MM.1S (cell line): ENCODE measurements around the gene TAP2.
A peak's percentile ranks its signal among the peaks of the same experiment; 100 is the strongest.

Experiments
- DNase-seq: peaks from one replicate; pipeline ENCODE4 v3.0.0-alpha.2; 2015
- H2AFZ ChIP-seq: fragments of 300-600 bp; sonication (generic); 2 replicates; pipeline ENCODE4 v1.6.0; 2016; ENCODE audit warnings: antibody characterized with exemption, low read length
- H3F3A ChIP-seq: fragments of 300-600 bp; sonication (generic); 2 replicates; pipeline ENCODE4 v1.6.1; 2016; ENCODE audit warnings: mild to moderate bottlenecking, antibody characterized with exemption, low read length, moderate library complexity, mixed read lengths; ENCODE audit not compliant: insufficient read depth
- H3K27ac ChIP-seq: fragments of 300-600 bp; sonication (generic); 2 replicates; pipeline ENCODE4 v1.5.1; 2016; ENCODE audit warnings: mild to moderate bottlenecking, low read length
- H3K27me3 ChIP-seq: fragments of 300-600 bp; sonication (generic); replicated peaks from 2 replicates; pipeline ENCODE4 v1.6.0; 2016; ENCODE audit warnings: low read length; ENCODE audit not compliant: insufficient read depth
- H3K36me3 ChIP-seq: fragments of 300-600 bp; sonication (generic); replicated peaks from 2 replicates; pipeline ENCODE4 v1.6.1; 2016; ENCODE audit warnings: mild to moderate bottlenecking, low read length, mixed read lengths; ENCODE audit not compliant: insufficient read depth
- H3K4me1 ChIP-seq: fragments of 300-600 bp; sonication (generic); 2 replicates; pipeline ENCODE4 v1.6.1; 2016; ENCODE audit warnings: low read length, mixed read lengths
- H3K4me2 ChIP-seq: fragments of 300-600 bp; sonication (generic); 2 replicates; pipeline ENCODE4 v1.6.0; 2016; ENCODE audit warnings: low read depth, low read length
- H3K4me3 ChIP-seq: fragments of 300-600 bp; sonication (generic); 2 replicates; pipeline ENCODE4 v1.5.1; 2016; ENCODE audit warnings: low read length, mixed read lengths
- H3K79me2 ChIP-seq: fragments of 300-600 bp; sonication (generic); 2 replicates; pipeline ENCODE4 v1.6.1; 2016; ENCODE audit warnings: mixed run types, low read length, mixed read lengths
- H3K9ac ChIP-seq: fragments of 300-600 bp; sonication (generic); 2 replicates; pipeline ENCODE4 v1.6.1; 2016; ENCODE audit warnings: low read length, mixed read lengths
- H3K9me2 ChIP-seq: fragments of 300-600 bp; sonication (generic); replicated peaks from 2 replicates; pipeline ENCODE4 v1.6.1; 2016; ENCODE audit warnings: mild to moderate bottlenecking, low read length, mixed read lengths; ENCODE audit not compliant: insufficient read depth
- H3K9me3 ChIP-seq: fragments of 300-600 bp; sonication (generic); replicated peaks from 2 replicates; pipeline ENCODE4 v1.6.1; 2016; ENCODE audit warnings: mild to moderate bottlenecking, low read length, mixed read lengths; ENCODE audit not compliant: insufficient read depth
- H4K20me1 ChIP-seq: fragments of 300-600 bp; sonication (generic); 2 replicates; pipeline ENCODE4 v1.6.1; 2016; ENCODE audit warnings: mild to moderate bottlenecking, low read length, moderate library complexity, mixed read lengths; ENCODE audit not compliant: insufficient read depth
- CTCF ChIP-seq: fragments of 300-600 bp; sonication (generic); IDR thresholded peaks from 2 replicates; pipeline ENCODE4 v1.5.1; 2016; ENCODE audit warnings: antibody characterized with exemption, low read length, mixed read lengths
- EZH2 ChIP-seq: fragments of 300-600 bp; sonication (generic); optimal IDR thresholded peaks from 2 replicates; pipeline ENCODE3; 2017; ENCODE audit warnings: low read depth, mild to moderate bottlenecking, antibody characterized with exemption, low read length, mixed read lengths
- EZH2phosphoT487 ChIP-seq: fragments of 300-600 bp; sonication (generic); IDR thresholded peaks from 2 replicates; pipeline ENCODE4 v1.6.1; 2018; ENCODE audit warnings: antibody characterized with exemption, low read length

The TAP2 gene

GRCh38 chr6:32825966-32826365 lies 12.6 kb downstream of the TAP2 start:
- H2AFZ ChIP-seq: no peak overlapping the region
- no peak for DNase-seq

GRCh38 chr6:32819729-32820128 lies 18.8 kb downstream of the TAP2 start:
- H3K9me3 ChIP-seq: no peaks in the 10 kb centered on the region
- no peak overlapping the region for H3K27ac ChIP-seq
- no peak for DNase-seq
- H3K4me1 ChIP-seq: peaks cover 26% of the 10 kb centered on the region
- H4K20me1 ChIP-seq: no peaks in the 10 kb centered on the region
- H3K27me3 ChIP-seq: no peaks in the 10 kb centered on the region
- TF ChIP-seq CTCF (no peak), EZH2phosphoT487 (no peak), EZH2 (no peak)
- H3K36me3 ChIP-seq: no peaks in the 10 kb centered on the region
- no peak overlapping the region for H2AFZ ChIP-seq
- no peak overlapping the region for H3K4me2 ChIP-seq
- H3K9ac ChIP-seq: no peak overlapping the region
- H3F3A ChIP-seq: peaks cover 17% of the 10 kb centered on the region
- H3K79me2 ChIP-seq: no peaks in the 10 kb centered on the region
- no peaks in the 10 kb centered on the region for H3K9me2 ChIP-seq
- no peak overlapping the region for H3K4me3 ChIP-seq

More at GRCh38 chr6:32825966-32826365, 12.6 kb downstream of the TAP2 start:
- Histone ChIP-seq H3K4me2 (no peak overlapping the region), H3K27me3 (no peaks in the 10 kb centered on the region), H3K4me3 (no peak overlapping the region), H3K9ac (no peak overlapping the region), H3K9me2 (no peaks in the 10 kb centered on the region), H3K79me2 (no peaks in the 10 kb centered on the region), H3K36me3 (no peaks in the 10 kb centered on the region), H3K4me1 (no peaks in the 10 kb centered on the region), H3F3A (no peaks in the 10 kb centered on the region), H3K9me3 (no peaks in the 10 kb centered on the region), H3K27ac (no peak overlapping the region), H4K20me1 (no peaks in the 10 kb centered on the region)
- TF ChIP-seq CTCF (peak; percentile 22), EZH2phosphoT487 (no peak)

- no peaks in the 10 kb centered on the region for H3K27me3 ChIP-seq
- H3K9ac ChIP-seq: no peak overlapping the region
- no peak overlapping the region for H3K4me2 ChIP-seq
- no peaks in the 10 kb centered on the region for H3K36me3 ChIP-seq
- no peaks in the 10 kb centered on the region for H3K9me3 ChIP-seq
- TF ChIP-seq EZH2phosphoT487 (no peak), CTCF (no peak), EZH2 (no peak)
- H3K79me2 ChIP-seq: no peaks in the 10 kb centered on the region
- H4K20me1 ChIP-seq: no peaks in the 10 kb centered on the region
- H3K27ac ChIP-seq: no peak overlapping the region
- no peak for DNase-seq
- peaks cover 26% of the 10 kb centered on the region for H3K4me1 ChIP-seq
- H3K4me3 ChIP-seq: no peak overlapping the region
- H3K9me2 ChIP-seq: no peaks in the 10 kb centered on the region
- peaks cover 17% of the 10 kb centered on the region for H3F3A ChIP-seq
- no peak overlapping the region for H2AFZ ChIP-seq
Observed at GRCh38 chr6:32818867-32819266, 19.7 kb downstream of the TAP2 start.
